H1 (cell line): Measurements from ENCODE around the gene KRTAP5-8. TPM values are rescaled to one million over a fixed set of nuclear protein-coding genes. Genes with fewer than 3 reads are reported as not detected.
"Not testable (repeated sequence)": the region's sequence is repeated elsewhere in the genome, so short reads cannot be mapped to it uniquely, and the experiment has no call there.

Experiments
- CTCF ChIA-PET: fragments of 300-600 bp; sonication (Branson Sonifier 250); formaldehyde crosslinking; loops from one replicate; lab custom pipeline; 2021; ENCODE audit not compliant: partially characterized antibody; lab: Charles Lee
- POLR2A ChIA-PET: fragments of 300-600 bp; sonication (Branson Sonifier 250); formaldehyde crosslinking; loops from one replicate; lab custom pipeline; 2021; ENCODE audit warnings: inconsistent platforms; ENCODE audit not compliant: partially characterized antibody; lab: Charles Lee
- DNase-seq, 2 experiments: peaks; one replicate each; pipeline versions ENCODE4 v3.0.0 to v3.0.0-alpha.2; 2010 to 2022; ENCODE audit warnings: low spot score in 2 of 2, low read depth in 1 of 2, mixed read lengths in 1 of 2
- FAIRE-seq: peaks from 2 replicates; lab custom pipeline; 2011; peaks lifted over from hg19 to GRCh38; lab: Jason Lieb, UNC
- H2AFZ ChIP-seq: 2 replicates; pipeline ENCODE4 v1.8.1; 2012; ENCODE audit warnings: low read length, inconsistent platforms
- H2AK5ac ChIP-seq: 2 replicates; pipeline ENCODE4 v1.6.1; 2013; ENCODE audit warnings: low read depth, low read length
- H2BK120ac ChIP-seq: replicated peaks from 2 replicates; pipeline ENCODE3; 2013; ENCODE audit warnings: low read depth, low read length, inconsistent platforms
- H2BK12ac ChIP-seq: 2 replicates; pipeline ENCODE4 v1.6.1; 2013; ENCODE audit warnings: low read depth, low read length
- H2BK15ac ChIP-seq: 2 replicates; pipeline ENCODE4 v1.6.1; 2013; ENCODE audit warnings: low read length
- H2BK20ac ChIP-seq: 2 replicates; pipeline ENCODE4 v1.6.1; 2013; ENCODE audit warnings: low read length
- H2BK5ac ChIP-seq: 2 replicates; pipeline ENCODE4 v1.6.1; 2013; ENCODE audit warnings: low read depth, low read length
- H3K14ac ChIP-seq: 2 replicates; pipeline ENCODE4 v1.6.1; 2013; ENCODE audit warnings: inconsistent platforms; ENCODE audit not compliant: insufficient read length
- H3K18ac ChIP-seq: 2 replicates; pipeline ENCODE4 v1.6.1; 2013; ENCODE audit warnings: low read length; ENCODE audit errors: extremely low read depth
- H3K23ac ChIP-seq: 2 replicates; pipeline ENCODE4 v1.6.1; 2013; ENCODE audit warnings: inconsistent platforms; ENCODE audit not compliant: insufficient read length
- H3K23me2 ChIP-seq: 2 replicates; pipeline ENCODE4 v1.6.1; 2013; ENCODE audit warnings: low read depth, low read length
- H3K27ac ChIP-seq: 2 replicates; pipeline ENCODE4 v1.6.1; 2011; ENCODE audit warnings: low read depth, low read length, inconsistent platforms
- H3K27me3 ChIP-seq, 4 experiments: replicated peaks in 1 of 4; 1 replicate in 1 of 4; 2 replicates in 3 of 4; pipeline versions ENCODE4 v1.6.1 to v1.8.1; 2011 to 2013; ENCODE audit warnings: low read length in 3 of 4, mild to moderate bottlenecking in 3 of 4, inconsistent platforms in 2 of 4, mixed read lengths in 2 of 4, moderate library complexity in 1 of 4; ENCODE audit not compliant: control insufficient read depth in 3 of 4, insufficient read depth in 3 of 4; ENCODE audit errors: extremely low read depth in 1 of 4
- H3K36me3 ChIP-seq, 4 experiments: 2 replicates each; pipeline versions ENCODE4 v1.6.1 to v1.8.1; 2011 to 2013; ENCODE audit warnings: mild to moderate bottlenecking in 4 of 4, low read length in 3 of 4, moderate library complexity in 2 of 4, control low read depth in 1 of 4, inconsistent platforms in 1 of 4; ENCODE audit not compliant: insufficient read depth in 4 of 4, control insufficient read depth in 2 of 4
- H3K4ac ChIP-seq: replicated peaks from 2 replicates; pipeline ENCODE3; 2013; ENCODE audit warnings: low read length, low read depth, mixed read lengths, inconsistent platforms; ENCODE audit not compliant: insufficient read length
- H3K4me1 ChIP-seq, 4 experiments: replicated peaks in 1 of 4; 1 replicate in 1 of 4; 2 replicates in 3 of 4; pipeline versions ENCODE4 v1.6.1 to v1.8.1; 2011 to 2013; ENCODE audit warnings: low read length in 3 of 4, inconsistent platforms in 2 of 4, mixed read lengths in 1 of 4; ENCODE audit not compliant: insufficient read depth in 4 of 4, control insufficient read depth in 3 of 4
- H3K4me2 ChIP-seq, 2 experiments: 2 replicates each; pipeline versions ENCODE4 v1.6.1 to v1.8.1; 2011 to 2013; ENCODE audit warnings: low read depth in 2 of 2, low read length in 2 of 2, control low read depth in 1 of 2, inconsistent platforms in 1 of 2, mild to moderate bottlenecking in 1 of 2; ENCODE audit not compliant: insufficient read depth in 1 of 2
- H3K4me3 ChIP-seq, 4 experiments: fragments of 200-600, 300-600 bp in 1 of 4; sonication (generic), shearing (Covaris generic), sonication (Bioruptor Twin) in 1 of 4; 2 replicates each; pipeline versions ENCODE4 v1.5.1 to v1.8.1; 2011 to 2016; ENCODE audit warnings: low read length in 4 of 4, low read depth in 3 of 4, control low read depth in 2 of 4, inconsistent platforms in 2 of 4, mild to moderate bottlenecking in 2 of 4, mixed read lengths in 1 of 4, moderate library complexity in 1 of 4; ENCODE audit not compliant: insufficient read depth in 2 of 4; ENCODE audit errors: extremely low read depth in 1 of 4
- H3K56ac ChIP-seq: replicated peaks from 2 replicates; pipeline ENCODE3; 2013; ENCODE audit warnings: low read depth, mild to moderate bottlenecking, mixed read lengths, low read length, inconsistent platforms; ENCODE audit not compliant: insufficient read length
- H3K79me1 ChIP-seq: 2 replicates; pipeline ENCODE4 v1.6.1; 2013; ENCODE audit warnings: low read depth, low read length, control low read depth
- H3K79me2 ChIP-seq, 2 experiments: 2 replicates each; pipeline versions ENCODE4 v1.6.1 to v1.8.1; 2012 to 2013; ENCODE audit warnings: low read length in 2 of 2, mild to moderate bottlenecking in 2 of 2, inconsistent platforms in 1 of 2; ENCODE audit not compliant: insufficient read depth in 2 of 2, control insufficient read depth in 1 of 2
- H3K9ac ChIP-seq, 4 experiments: replicated peaks in 1 of 4; 1 replicate in 1 of 4; 2 replicates in 3 of 4; pipeline versions ENCODE4 v1.6.1 to v1.8.1; 2011 to 2013; ENCODE audit warnings: low read depth in 3 of 4, low read length in 3 of 4, control low read depth in 2 of 4, mild to moderate bottlenecking in 2 of 4, moderate library complexity in 2 of 4, inconsistent platforms in 1 of 4; ENCODE audit errors: extremely low read depth in 1 of 4
- H3K9me3 ChIP-seq, 2 experiments: 2 replicates each; pipeline versions ENCODE4 v1.6.1 to v1.8.1; 2012 to 2013; ENCODE audit warnings: mild to moderate bottlenecking in 2 of 2, moderate library complexity in 2 of 2, control low read depth in 1 of 2, inconsistent platforms in 1 of 2, low read depth in 1 of 2, low read length in 1 of 2, mixed read lengths in 1 of 2; ENCODE audit not compliant: insufficient read depth in 2 of 2
- H4K20me1 ChIP-seq, 2 experiments: replicated peaks in 1 of 2; 2 replicates each; pipeline versions ENCODE3 to v1.8.1; 2011 to 2013; ENCODE audit warnings: inconsistent platforms in 2 of 2, low read length in 2 of 2, mild to moderate bottlenecking in 1 of 2; ENCODE audit not compliant: insufficient read depth in 2 of 2, control insufficient read depth in 1 of 2
- H4K5ac ChIP-seq: 2 replicates; pipeline ENCODE4 v1.6.1; 2013; ENCODE audit warnings: low read length, low read depth, mixed read lengths, inconsistent platforms; ENCODE audit not compliant: insufficient read length
- H4K8ac ChIP-seq: 2 replicates; pipeline ENCODE4 v1.8.0; 2013; ENCODE audit warnings: mild to moderate bottlenecking, moderate library complexity, low read length, inconsistent platforms; ENCODE audit not compliant: insufficient read depth; ENCODE audit errors: extremely low read depth
- H4K91ac ChIP-seq: replicated peaks from 2 replicates; pipeline ENCODE3; 2013; ENCODE audit warnings: low read length, mixed read lengths, inconsistent platforms; ENCODE audit not compliant: insufficient read length
- EZH2 ChIP-seq: fragments of 200-600 bp; sonication (generic); IDR thresholded peaks from 2 replicates; pipeline ENCODE4 v1.7.1; 2012; ENCODE audit warnings: low read depth, mild to moderate bottlenecking, moderate library complexity, low read length, inconsistent platforms; ENCODE audit not compliant: severe bottlenecking
- PHF8 ChIP-seq: fragments of 200-600 bp; sonication (generic); conservative IDR thresholded peaks from 2 replicates; pipeline ENCODE4 v1.7.1; 2012; ENCODE audit warnings: low read depth, mild to moderate bottlenecking, inconsistent platforms, low read length, moderate library complexity
- RBBP5 ChIP-seq: IDR thresholded peaks from 2 replicates; pipeline ENCODE4 v1.7.1; 2012; ENCODE audit warnings: low read depth, mild to moderate bottlenecking, inconsistent platforms, low read length, moderate library complexity, borderline replicate concordance
- RNF2 ChIP-seq: fragments of 200-900, 300-1000 bp; sonication (generic); IDR thresholded peaks from 2 replicates; pipeline ENCODE4 v1.7.1; 2016; ENCODE audit warnings: borderline replicate concordance, low read depth, mild to moderate bottlenecking, antibody characterized with exemption, low read length; ENCODE audit not compliant: poor library complexity, severe bottlenecking; ENCODE audit errors: missing control alignments
- SP1 ChIP-seq: IDR thresholded peaks from 2 replicates; pipeline ENCODE4 v1.6.1; 2011; ENCODE audit warnings: low read depth, low read length
- WGBS, 2 experiments: shearing (Covaris generic) in 1 of 2; methylation state at CpG; one replicate each; pipeline versions ENCODE4 v1.1.6 to v1.1.7; 2013 to 2015; ENCODE audit warnings: low lambda C conversion rate in 2 of 2, mixed read lengths in 2 of 2, inconsistent platforms in 1 of 2, low coverage in 1 of 2, missing lambda C conversion rate in 1 of 2; ENCODE audit not compliant: insufficient replicate concordance in 2 of 2, insufficient coverage in 1 of 2, insufficient read length in 1 of 2; ENCODE audit errors: extremely low coverage in 1 of 2, missing lambda C conversion rate in 1 of 2; 5-methylcytosine and 5-hydroxymethylcytosine counted together
- polyA plus RNA-seq, 7 experiments: library from polyadenylated mRNA; depleted of rRNA in 3 of 7; stranded (reverse) in 5 of 7; unstranded in 2 of 7; fragments of >200 nt in 5 of 7; fragments of 200-250 nt in 2 of 7; gene quantifications; 1 replicate in 5 of 7; 2 replicates in 1 of 7; 4 replicates in 1 of 7; pipeline versions ENCODE4 v1.2.1 to v1.2.3, GENCODE V29; 2011 to 2013; ENCODE audit warnings: missing spikeins in 2 of 7, mixed read lengths in 2 of 7
- total RNA-seq: library from RNA; stranded (reverse); fragmentation: NEBNext Ultra II Directional; extraction: Animal tissue kit (Norgen Biotek cat#: 25700); gene quantifications from 2 replicates; pipeline ENCODE4 v1.2.1, GENCODE V29; 2021

The KRTAP5-8 gene
- total and polyA plus RNA-seq, 2 of the 8 experiments (the other 6 are each of a cell fraction or from before 2014, with no cell fraction given) = not detected

DNA sequence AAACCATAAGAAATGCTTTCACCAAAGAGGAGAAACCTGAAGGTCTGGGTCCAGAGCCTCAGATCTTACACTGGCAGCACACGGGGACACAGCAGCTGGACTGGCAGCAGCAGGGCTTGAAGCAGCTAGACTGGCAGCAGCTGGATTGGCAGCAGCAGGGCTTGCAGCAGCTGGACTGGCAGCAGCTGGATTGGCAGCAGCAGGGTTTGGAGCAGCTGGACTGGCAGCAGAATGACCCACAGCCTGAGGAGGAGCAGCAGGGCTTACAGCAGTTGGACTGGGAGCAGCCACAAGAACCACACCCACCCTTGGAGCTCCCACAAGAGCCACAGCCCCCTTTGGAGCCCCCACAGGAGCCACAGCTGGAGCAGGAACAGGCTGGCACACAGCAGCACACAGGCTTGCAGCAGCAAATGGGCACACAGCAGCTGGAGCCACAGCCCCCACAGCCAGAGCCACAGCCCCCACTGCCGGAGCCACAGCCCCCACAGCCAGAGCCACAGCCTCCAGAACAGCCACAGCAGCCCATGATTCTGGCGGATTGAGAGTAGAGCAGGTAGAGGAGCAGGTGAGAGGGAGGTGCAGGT lies 44.6 kb downstream of the KRTAP5-8 start, which contains the start of gene KRTAP5-11 (continued):
- TF ChIP-seq SP1 (no peak), RNF2 (no peak), EZH2 (no peak), PHF8 (no peak), RBBP5 (no peak)
- TF ChIP-seq, all 59 proteins: peak for 0

DNA sequence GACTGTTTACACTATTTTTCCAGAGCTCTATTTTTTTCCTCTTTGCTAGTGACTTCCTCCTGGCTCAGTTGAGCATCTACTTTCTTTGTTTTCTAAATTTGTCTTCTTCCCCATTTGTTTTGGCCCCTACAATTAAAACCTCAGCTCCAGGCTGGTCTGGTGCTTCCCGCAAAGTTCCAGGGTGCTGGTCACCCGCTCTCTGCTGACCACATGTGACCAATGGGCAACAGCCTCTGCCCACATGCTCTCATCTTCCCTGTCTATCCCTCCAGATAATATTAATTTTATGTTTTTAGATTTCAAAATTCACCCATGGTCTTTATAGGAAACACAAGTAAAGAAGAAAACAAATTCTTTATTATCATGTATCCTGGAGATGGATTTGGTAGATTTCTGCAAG lies 45.1 kb downstream of the KRTAP5-8 start:
- H3K23me2 ChIP-seq, H2BK15ac ChIP-seq: not testable (repeated sequence)

More for the DNA sequence above, 45.1 kb downstream of the KRTAP5-8 start:
- H3K27me3 ChIP-seq, H3K4me3 ChIP-seq, H3K4ac ChIP-seq, DNase-seq, POLR2A ChIA-PET, H2BK20ac ChIP-seq, H4K20me1 ChIP-seq, H3K9me3 ChIP-seq, H3K27ac ChIP-seq, H3K56ac ChIP-seq, H3K79me2 ChIP-seq, H2BK12ac ChIP-seq, H2AFZ ChIP-seq, H3K4me2 ChIP-seq, H3K9ac ChIP-seq, H3K36me3 ChIP-seq, FAIRE-seq, H2BK5ac ChIP-seq, H4K8ac ChIP-seq, H2AK5ac ChIP-seq, H4K91ac ChIP-seq, H3K4me1 ChIP-seq, H3K14ac ChIP-seq, H3K18ac ChIP-seq, H3K79me1 ChIP-seq, H2BK120ac ChIP-seq, H4K5ac ChIP-seq, H3K23ac ChIP-seq: not testable (repeated sequence)
- WGBS, 2 experiments = 91% methylated on average over 2 of the region's 2 CpGs; no CpG with 5 or more reads in 1 of the 2 experiments
- CTCF ChIA-PET = interaction anchor here (1.1 to 2.5 kb wide), 2 partner anchors 11 to 19 kb away, joined by 3 to 11 read pairs; no protein-coding TSS in a partner anchor
